Measurements from ENCODE around the gene UBE2Z.

GRCh38 chr17:48908853-48909394 lies 717 bp downstream of the UBE2Z start:
- TF ChIP-seq EZH2 (IDR thresholded peaks at IDR 0.05; ENCODE audit: low read length, unreplicated experiment) = no peak
- TF ChIP-seq, protein P1, sequence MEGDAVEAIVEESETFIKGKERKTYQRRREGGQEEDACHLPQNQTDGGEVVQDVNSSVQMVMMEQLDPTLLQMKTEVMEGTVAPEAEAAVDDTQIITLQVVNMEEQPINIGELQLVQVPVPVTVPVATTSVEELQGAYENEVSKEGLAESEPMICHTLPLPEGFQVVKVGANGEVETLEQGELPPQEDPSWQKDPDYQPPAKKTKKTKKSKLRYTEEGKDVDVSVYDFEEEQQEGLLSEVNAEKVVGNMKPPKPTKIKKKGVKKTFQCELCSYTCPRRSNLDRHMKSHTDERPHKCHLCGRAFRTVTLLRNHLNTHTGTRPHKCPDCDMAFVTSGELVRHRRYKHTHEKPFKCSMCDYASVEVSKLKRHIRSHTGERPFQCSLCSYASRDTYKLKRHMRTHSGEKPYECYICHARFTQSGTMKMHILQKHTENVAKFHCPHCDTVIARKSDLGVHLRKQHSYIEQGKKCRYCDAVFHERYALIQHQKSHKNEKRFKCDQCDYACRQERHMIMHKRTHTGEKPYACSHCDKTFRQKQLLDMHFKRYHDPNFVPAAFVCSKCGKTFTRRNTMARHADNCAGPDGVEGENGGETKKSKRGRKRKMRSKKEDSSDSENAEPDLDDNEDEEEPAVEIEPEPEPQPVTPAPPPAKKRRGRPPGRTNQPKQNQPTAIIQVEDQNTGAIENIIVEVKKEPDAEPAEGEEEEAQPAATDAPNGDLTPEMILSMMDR (conservative IDR thresholded peaks at IDR 0.05; ENCODE audit: low read depth, low read length) = no peak

Measured in PC-3 (cell line).